Sciatic nerve (tissue), 2 donors: ENCODE data around the gene DMD. TPM values are rescaled to one million over a fixed set of nuclear protein-coding genes. Genes with fewer than 3 reads are reported as not detected.
"Not testable (repeated sequence)": the region's sequence is repeated elsewhere in the genome, so short reads cannot be mapped to it uniquely, and the experiment has no call there.

ENCODE experiments used
- ATAC-seq: fragments of 200-7000 bp; cut with Tn5 transposase; one replicate; pipeline ENCODE4 v1.9.1; 2020; ENCODE audit warnings: mild to moderate bottlenecking, moderate library complexity
- DNase-seq: peaks from one replicate; pipeline ENCODE4 v3.0.0-alpha.2; 2020; ENCODE audit warnings: low spot score
- intact Hi-C: fragments of 100-400 bp; cut with DNase I; formaldehyde crosslinking; loops from one replicate; pipeline ENCODE4 v1.14.2; 2022
- total RNA-seq: library from RNA; stranded (reverse); fragmentation: NEBNext Ultra II Directional; extraction: Animal tissue kit (Norgen Biotek cat#: 25700); gene quantifications from one replicate; pipeline ENCODE4 v1.2.1, GENCODE V29; 2021
- donor health status: DM: no; HTN: no; CAD: no.
- donor health status: DM: no; HTN: no; CAD: no.

The DMD gene
- total RNA-seq, 1 donor from 2014 or later, result 306 TPM

DNA sequence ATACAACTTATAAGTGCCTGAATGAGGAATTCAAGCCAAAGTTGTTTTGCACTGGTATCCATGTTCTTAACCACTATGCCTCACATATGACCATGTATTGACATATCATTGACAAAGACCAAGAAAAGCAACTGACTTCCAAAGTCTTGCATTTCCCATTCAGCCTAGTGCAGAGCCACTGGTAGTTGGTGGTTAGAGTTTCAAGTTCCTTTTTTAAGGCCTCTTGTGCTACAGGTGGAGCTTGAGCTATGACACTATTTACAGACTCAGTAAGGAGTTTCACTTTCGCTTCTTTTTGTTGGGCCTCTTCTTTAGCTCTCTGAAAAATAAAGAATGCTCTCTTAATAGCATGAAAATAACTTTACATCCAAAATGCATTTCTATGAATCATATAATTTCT is 763.0 kb downstream of the DMD start:
- intact Hi-C loops, result no loop called here
- DNase-seq (no peak), ATAC-seq (peak; percentile 56)

DNA sequence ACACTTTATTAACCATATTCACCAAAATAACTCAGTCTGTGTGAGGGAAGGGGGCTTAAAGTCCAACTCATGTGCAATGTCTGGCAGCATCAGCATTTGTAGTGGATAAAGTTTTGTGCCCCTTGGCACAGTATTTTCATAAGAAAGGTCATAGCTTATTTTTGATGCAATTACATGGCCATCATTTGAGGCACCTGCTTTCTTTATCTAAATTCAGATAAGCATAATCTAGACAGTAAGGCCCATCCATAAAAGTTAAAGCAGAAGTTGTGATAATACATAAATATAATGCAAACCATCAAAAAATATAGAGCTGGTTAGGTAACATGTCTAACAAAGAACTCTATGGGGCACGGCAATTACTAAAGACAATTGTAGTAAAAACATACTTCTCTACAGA is 763.7 kb downstream of the DMD start:
- DNase-seq, result no peak
- intact Hi-C loops, result no loop called here
- ATAC-seq, result no peak

DNA sequence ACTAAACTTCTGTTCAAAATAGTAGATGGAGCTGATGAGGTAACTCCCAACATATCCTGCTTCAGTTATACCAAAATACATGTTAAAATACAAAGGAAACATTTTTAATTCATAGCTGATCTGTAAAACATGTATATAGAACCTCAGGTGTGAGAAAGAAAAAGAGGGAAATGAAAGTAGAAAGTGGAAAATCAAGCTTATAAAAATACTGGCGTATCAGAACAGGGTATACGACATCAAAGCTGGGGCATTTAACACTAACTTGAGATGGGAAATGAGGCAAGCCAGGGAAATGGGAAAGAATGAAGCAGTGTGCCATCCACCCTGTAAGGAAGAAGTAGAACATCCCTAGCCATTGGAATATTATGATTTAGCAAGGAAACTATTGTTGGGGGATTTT is 767.5 kb downstream of the DMD start:
- intact Hi-C loops, result no loop called here
- ATAC-seq, result no peak
- no peak for DNase-seq

DNA sequence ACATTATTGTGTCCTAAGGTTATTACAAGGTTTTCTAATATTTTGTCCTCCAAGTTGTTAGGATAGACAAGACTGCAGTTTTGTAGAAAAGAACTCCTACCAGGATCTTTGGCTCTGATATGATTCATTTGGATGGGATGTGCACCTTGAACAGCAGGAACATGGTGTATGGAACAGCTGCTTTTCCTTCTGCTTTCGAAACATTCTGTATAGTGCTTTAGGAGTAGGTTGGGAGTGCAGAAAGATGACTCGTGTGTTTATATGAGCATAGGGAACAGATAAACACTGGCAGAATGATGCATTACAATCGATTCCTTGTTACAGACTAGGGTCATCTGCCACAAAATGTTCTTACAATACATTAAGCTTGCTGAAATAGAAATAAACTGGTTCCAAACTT is 790.1 kb downstream of the DMD start:
- ATAC-seq (no peak), DNase-seq (no peak)
- intact Hi-C loops, result no loop called here

DNA sequence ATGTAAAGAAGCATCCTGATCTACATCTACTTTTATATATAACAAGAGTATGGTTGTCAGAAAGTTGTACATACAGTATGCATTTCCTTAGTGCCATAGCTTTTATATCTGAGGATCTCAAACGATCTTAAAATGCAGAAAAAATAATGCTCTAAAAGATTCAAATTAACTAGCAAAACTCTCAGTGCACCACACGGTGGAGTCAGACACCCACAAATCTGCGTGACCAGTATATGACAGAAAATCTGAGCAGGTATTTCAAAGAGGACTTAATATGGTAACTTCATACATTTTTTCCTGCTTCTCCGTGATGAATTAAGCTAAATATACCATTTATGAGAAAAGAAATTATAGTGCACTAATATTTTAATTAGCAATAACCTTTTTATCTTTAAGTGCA is 803.0 kb downstream of the DMD start:
- DNase-seq, result no peak
- intact Hi-C loops, result no loop called here
- ATAC-seq, result no peak

DNA sequence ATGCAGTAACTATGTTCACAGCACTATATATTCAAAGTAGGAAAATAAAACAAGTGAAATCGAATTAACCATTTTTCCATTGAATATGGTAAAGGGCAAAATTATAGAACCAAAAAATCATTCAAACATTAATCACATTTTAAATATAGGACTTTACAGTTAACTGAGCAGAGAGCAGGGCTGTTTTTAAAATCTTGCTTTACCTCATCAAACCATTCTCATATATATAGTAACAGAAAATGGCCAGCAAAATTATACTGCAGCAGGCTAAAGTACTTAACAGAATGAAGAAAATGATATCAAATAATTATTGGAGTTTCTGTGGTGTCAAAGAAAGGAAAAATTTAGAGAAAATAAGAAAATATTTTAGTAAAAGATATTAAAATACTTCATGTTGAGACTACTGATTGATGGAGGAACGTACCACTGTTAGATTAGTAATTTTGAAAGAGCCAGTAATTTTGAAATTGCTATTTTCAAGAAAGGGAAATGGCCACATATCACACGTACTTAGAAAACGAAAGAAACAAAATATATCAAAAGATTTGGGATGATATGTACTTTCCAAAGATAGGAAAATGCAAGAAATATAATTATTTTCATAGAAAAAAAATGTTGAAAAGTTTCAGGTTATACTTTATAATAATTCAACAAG is 813.7 kb downstream of the DMD start:
- no peak for DNase-seq
- intact Hi-C loops, result no loop called here
- ATAC-seq, result no peak

DNA sequence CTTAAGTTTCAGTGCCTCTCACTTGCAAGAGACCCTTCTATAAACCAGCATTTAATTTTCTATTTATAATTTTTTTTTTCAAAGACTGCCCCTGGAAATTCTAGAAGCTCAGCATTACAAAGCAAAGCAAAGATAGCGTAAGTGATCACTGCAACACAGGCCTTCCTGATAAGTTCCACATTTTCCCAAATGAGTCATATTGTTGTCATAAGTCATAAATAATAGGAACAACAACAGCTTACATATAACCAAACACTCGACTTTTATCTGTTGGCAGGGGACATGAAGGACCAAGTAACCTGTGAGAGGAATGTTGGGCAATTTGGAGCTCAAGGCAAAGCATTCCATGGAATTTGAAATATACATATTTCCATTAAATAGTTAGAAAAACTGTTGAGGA is 815.5 kb downstream of the DMD start:
- DNase-seq, result no peak
- no peak for ATAC-seq
- intact Hi-C loops, result no loop called here

DNA sequence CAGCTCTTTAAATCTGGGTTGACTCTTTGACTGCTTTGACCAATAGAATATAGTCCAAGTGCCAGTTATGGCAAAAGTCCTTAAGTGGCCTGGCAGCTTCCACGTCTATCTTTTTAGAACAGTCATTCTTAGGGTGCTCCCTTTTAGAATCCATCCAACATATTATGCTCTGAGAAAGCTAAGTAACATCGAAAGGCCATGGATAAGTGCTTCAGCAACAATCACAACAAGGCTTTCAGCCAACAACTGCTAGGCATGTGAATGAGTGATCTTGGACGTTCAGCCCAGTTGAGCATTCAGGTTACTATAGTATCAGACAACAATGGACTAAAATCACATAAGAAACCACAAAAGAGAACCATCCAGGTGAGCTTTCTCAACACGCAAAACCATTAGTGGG is 818.7 kb downstream of the DMD start:
- DNase-seq (no peak), ATAC-seq (no peak)
- intact Hi-C loops, result no loop called here

DNA sequence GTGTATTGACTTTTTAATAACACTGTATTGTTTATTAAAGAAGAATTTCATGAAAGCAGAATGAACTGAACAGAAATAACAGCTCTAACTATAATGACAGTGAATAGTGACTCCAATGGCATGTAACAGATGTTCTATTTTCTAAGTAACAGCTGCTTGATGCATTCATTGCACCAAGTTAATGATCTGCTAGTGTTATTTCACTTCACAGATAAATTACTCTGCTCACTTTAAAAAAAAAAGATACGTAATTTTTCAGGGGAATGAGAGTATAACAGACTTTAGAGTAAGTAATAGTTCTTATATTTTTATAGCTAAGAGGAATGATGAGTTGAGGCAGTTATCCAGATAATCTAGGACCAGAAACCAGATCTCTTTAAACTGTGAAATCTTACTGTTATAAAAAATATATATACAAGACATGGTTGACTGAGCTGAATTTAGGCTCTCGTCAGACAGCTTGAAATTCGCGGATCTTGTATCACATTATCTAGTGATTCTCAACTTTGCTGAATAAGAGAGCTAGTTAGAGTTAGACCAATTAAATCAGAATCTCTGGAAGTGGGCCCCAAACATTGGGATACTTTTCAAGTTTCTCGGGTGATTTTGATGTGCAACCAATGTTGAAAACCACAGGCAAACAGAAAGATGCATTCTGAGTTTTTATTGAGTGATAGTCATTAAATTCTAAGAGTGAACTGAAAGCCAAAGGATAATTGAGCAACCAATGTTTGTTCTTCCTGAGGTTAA is 840.7 kb downstream of the DMD start:
- no peak for DNase-seq
- intact Hi-C loops, result no loop called here
- ATAC-seq, result no peak

DNA sequence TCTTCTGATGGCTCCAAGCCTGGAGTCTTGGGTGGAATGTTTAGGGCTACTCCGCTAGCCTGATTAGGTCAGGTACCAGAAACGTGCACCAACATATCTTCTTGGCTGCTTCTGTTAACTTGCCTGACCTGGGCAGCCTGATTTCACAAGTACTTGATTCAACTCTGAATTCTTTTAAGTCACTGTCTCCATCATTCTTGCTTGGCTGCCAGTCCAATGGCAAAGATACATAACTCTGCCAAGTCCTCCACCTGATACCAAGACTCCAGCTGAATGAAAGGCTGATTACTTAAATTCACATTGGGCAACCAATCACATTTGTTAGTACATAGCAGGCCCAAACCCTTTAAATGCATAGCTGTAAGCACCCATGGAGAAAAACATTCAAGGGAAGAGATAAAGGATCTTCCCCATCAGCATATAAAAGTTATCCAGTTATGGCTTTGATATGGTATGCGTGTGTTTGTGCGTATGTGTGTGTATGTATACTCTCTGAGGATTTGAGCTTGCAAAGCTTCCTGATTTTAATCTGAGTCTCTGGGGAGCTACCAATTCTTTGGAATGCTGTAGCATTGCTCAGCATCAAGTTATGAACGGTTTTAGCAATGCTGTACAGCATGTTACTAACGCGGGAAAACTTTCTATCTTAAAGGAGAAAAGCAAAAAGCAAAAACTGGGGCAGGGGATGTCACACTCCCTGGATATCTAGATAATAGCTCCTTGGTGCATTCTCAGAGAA is 917.2 kb downstream of the DMD start:
- ATAC-seq (no peak), DNase-seq (no peak)
- intact Hi-C loops, result no loop called here

DNA sequence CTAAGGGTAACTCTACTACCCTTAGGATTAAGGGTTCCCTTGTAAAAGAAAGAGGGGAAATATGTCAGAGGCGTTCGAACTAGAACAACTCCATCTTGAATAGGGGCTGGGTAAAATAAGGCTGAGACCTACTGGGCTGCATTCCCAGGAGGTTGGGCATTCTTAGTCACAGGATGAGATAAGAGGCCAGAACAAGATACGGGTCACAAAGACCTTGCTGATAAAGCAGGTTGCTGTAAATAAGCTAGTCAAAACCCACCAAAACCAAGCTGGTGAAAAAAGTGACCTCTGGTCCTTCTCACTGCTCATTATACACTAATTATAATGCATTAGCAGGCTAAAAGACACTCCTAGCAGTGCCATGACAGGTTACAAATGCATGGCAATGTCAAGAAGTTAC is 922.0 kb downstream of the DMD start:
- ATAC-seq (no peak), DNase-seq (no peak)
- intact Hi-C loops, result no loop called here

DNA sequence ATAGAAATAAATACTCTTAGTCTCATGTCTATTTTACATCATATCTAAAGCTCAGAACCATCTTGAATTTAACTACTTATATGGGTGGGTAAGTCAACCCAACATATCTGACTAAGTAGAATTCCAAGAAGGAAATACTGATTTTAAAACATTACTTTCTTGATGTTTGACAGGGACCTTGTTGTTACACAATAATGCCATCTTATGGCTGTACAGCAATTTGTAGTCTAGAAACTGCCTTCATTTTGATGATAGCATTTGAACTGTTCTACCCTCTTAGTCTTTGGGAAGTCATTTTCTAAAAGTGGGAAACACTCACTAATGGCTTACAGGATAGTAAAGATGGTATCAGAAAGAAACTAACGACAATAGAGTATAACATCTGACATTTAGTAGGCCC is 929.5 kb downstream of the DMD start:
- intact Hi-C loops, result no loop called here

DNA sequence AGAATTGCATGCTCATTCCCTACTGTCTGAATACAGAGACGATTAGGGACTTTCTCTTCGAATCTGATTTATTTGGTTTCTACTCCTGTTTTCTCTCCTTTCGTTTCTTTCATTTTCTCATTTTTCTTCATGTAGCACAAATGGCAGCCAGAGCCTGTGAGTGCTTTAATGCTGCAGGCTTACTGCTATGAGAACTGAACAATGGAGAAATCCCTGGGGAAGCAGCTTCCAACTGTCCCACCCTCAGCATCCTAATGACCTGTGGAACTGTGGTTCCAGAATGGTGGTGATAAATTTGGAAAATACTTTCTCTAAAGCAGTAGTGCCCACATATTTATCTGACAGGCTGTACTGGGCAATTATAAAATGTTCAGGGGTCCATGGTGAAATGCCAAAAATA is 930.4 kb downstream of the DMD start:
- intact Hi-C loops, result no loop called here
- ATAC-seq, result no peak
- no peak for DNase-seq

More for the DNA sequence above, 929.5 kb downstream of the DMD start:
- ATAC-seq (no peak), DNase-seq (no peak)

DNA sequence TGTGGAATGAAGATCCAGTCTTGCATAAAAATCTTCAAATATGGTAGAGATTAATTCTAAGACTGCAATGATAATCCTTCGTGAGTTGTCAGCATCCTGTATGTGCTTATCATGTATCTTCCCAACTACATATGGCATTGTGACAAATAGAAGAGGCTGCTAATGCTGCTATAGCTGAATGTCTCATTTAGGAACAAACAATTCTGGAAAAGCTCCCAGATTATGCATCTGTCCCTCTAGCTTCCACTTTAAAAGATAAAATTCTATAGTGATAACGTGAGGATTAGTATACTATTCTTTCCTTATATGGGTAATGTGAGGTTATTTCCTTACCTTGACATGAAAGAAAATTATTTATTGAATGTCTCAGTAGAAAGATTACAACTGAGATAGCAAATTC is 930.9 kb downstream of the DMD start:
- DNase-seq (no peak), ATAC-seq (no peak)
- intact Hi-C loops, result no loop called here

DNA sequence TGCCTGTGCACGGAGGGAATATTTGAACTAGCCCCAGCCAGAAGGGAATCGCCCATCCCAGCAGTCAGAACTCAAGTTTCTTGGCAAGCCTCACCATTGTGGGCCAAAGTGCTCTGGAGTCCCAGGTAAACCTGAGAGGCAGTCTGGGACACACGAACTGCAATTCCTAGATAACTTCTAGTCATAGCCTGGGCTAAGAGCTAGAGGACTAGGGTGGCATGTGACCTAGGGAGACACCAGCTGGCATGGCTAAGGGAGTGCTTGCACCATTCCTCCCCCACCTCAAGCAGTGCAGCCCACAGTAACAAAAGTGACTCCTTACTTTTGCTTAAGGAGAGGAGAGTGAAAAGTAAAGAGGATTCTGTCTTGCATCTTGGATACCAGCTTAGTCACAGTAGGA is 935.2 kb downstream of the DMD start:
- DNase-seq, result no peak
- intact Hi-C loops, result no loop called here
- no peak for ATAC-seq

DNA sequence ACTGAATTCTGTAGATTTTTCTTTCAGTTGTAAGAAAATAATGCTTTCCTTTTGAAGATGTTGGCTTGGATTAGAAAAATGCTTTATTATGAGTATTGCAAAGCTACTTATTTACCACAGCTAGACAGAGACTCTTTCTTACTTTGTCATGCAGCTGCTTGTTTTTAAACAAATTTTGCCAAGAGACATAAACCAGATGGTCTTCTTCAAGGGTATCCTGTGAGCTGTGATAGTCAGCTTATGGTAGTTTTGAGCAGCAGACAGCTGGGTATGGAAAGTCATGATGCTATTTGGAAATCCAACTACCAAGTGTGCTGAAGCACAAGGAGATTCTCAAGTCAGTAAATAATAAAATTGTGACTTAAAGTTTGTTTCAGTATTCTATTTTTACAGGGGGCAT is 941.5 kb downstream of the DMD start:
- ATAC-seq, result no peak
- no peak for DNase-seq
- intact Hi-C loops, result no loop called here

DNA sequence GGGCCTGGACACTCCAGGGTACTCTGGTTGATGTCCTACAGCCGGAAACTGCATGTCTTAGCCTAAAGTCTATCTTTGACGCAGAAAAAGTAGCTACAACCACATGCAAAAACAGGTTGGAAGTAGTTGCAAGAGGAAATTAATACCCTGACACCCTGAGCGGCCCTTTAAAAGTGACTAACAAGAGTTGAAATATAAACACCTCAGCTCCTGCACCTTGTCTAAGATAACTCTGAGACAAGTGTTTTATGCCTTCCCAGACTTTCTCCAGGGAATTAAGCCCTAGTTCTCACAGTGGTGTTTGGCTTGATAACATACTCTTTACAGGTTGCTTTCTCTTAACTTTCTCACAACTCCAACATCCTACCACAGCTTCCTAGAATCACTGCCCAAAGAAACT is 943.1 kb downstream of the DMD start:
- intact Hi-C loops, result no loop called here
- DNase-seq, result no peak
- no peak for ATAC-seq

DNA sequence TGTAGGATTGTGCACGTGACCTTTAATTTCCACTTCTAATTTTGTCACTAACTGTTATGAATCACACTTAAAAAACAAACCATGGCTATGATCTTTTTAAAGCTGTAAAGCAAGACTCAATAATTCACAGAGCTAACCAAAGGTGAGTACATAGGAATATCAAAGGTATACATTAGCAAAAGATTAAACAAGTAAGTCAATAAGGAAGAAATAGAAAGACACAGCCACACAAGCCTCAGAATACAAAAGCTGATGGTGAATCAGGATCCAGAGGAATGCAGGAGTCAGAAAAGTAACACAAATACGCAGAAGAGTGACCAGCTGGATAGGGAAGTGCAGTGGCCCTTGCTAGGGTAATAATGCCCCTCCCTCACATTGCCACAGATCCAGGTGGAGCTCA is 943.6 kb downstream of the DMD start:
- DNase-seq, result no peak
- ATAC-seq, result no peak
- intact Hi-C loops, result no loop called here

DNA sequence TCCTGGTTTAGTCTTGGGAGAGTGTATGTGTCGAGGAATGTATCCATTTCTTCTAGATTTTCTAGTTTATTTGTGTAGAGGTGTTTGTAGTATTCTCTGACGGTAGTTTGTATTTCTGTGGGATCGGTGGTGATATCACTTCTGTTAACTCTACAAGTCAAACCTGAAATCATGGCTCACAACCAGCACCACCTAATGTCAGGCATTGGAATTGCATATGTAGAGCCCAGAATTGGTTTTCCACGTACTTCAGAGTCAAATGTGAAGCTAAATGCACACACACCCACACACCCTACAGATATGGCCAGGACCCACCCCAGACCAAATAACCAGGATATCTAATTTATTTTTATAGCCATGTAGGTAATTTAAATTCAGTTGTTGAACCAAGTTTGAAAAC is 964.7 kb downstream of the DMD start:
- DNase-seq, intact Hi-C loops, ATAC-seq: not testable (repeated sequence)

DNA sequence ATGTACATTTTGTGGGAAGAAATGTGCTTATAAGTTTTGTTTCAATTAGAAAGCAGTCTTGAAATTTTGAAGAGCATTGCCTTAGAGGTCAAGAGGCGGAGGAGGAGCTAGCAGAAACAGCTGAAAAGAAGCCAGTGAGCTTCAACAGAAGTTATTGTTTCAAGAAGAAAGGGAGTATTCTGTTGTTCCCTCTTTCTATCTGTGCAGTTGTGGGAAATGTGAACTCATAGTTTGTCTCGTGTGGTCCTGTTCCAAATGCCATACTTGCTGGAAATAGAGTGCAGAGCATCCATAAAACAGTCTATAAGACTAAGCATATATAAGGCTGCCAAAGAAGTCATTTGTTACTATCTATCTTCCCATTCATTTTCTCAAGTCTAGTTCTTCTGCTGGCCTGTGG is 1015.7 kb downstream of the DMD start:
- DNase-seq (no peak), ATAC-seq (no peak)
- intact Hi-C loops, result no loop called here
